GM12872 (cell line): ENCODE results near the gene ZNF443.

Experiments used
- CTCF ChIP-seq: IDR thresholded peaks from 3 replicates; pipeline ENCODE4 v1.5.1; 2011; ENCODE audit warnings: low read depth, mild to moderate bottlenecking, low read length, moderate library complexity; ENCODE audit not compliant: insufficient read depth

ZNF443 gene

GRCh38 chr19:12440541-12441316 is at the start of gene ZNF443:
Gene ZNF443 (minus strand): TSS chr19:12441021. CDS start chr19:12440914, 107 bp downstream.
- TF ChIP-seq CTCF = 0 out of 3 replicates have a peak, but pooled peaks have one; percentile 8

- no peak for TF ChIP-seq CTCF
Observed at GRCh38 chr19:12485571-12485970, 44.8 kb upstream of the ZNF443 start.

GRCh38 chr19:12485052-12485416 is 44.2 kb upstream of the ZNF443 start:
- TF ChIP-seq CTCF = no peak

GRCh38 chr19:12484371-12485051 is 43.7 kb upstream of the ZNF443 start, which contains the start of gene ZNF709:
Gene ZNF709 (minus strand): TSS chr19:12484816. CDS start chr19:12484657, 159 bp downstream.
- TF ChIP-seq CTCF = no peak

- TF ChIP-seq CTCF = no peak
Observed at GRCh38 chr19:12484011-12484370, 43.2 kb upstream of the ZNF443 start.

- TF ChIP-seq CTCF = no peak
Observed at GRCh38 chr19:12482509-12482886, 41.7 kb upstream of the ZNF443 start.

GRCh38 chr19:12481781-12482508 is 41.1 kb upstream of the ZNF443 start:
- no peak for TF ChIP-seq CTCF
